HepG2 (cell line): ENCODE measurements around the gene FAM156A.

Source experiments
- AHR ChIP-seq: IDR thresholded peaks from 2 replicates; pipeline ENCODE4 v1.6.1; 2018; ENCODE audit warnings: missing genetic modification reagents, missing compliant biosample characterization
- ARNT2 ChIP-seq: sonication (generic); formaldehyde crosslinking; IDR thresholded peaks from 2 replicates; pipeline ENCODE4 v1.8.0; 2022; ENCODE audit warnings: mild to moderate bottlenecking, low read depth, missing genetic modification reagents, moderate library complexity
- CTCF ChIP-seq: sonication (generic); formaldehyde crosslinking; IDR thresholded peaks from 2 replicates; pipeline ENCODE4 v1.5.0; 2020; ENCODE audit warnings: mild to moderate bottlenecking, missing genetic modification reagents, moderate library complexity
- MAFG ChIP-seq: sonication (generic); formaldehyde crosslinking; IDR thresholded peaks from 2 replicates; pipeline ENCODE4 v1.5.1; 2020; ENCODE audit warnings: mild to moderate bottlenecking, missing genetic modification reagents
- MTF2 ChIP-seq: sonication (generic); formaldehyde crosslinking; IDR thresholded peaks from 2 replicates; pipeline ENCODE4 v1.5.0; 2020; ENCODE audit warnings: missing genetic modification reagents, borderline replicate concordance
- POLR2A ChIP-seq, 2 experiments: IDR thresholded peaks; 2 replicates each; pipeline ENCODE4 v1.6.1; 2011; ENCODE audit warnings: low read depth in 2 of 2, low read length in 2 of 2, mild to moderate bottlenecking in 1 of 2, moderate library complexity in 1 of 2; ENCODE audit not compliant: insufficient read depth in 1 of 2
- PRDM10 ChIP-seq: sonication (generic); formaldehyde crosslinking; IDR thresholded peaks from 2 replicates; pipeline ENCODE4 v1.4.0; 2020; ENCODE audit warnings: low read depth, missing genetic modification reagents
- ZNF543 ChIP-seq: sonication (generic); formaldehyde crosslinking; IDR thresholded peaks from 2 replicates; pipeline ENCODE4 v1.4.0; 2020; ENCODE audit warnings: mild to moderate bottlenecking, missing genetic modification reagents

GRCh38 chrX:53005327-53005726 is 47.0 kb upstream of the FAM156A start:
- TF ChIP-seq CTCF (CRISPR knock-in tag) (no peak), POLR2A (IDR thresholded peaks at IDR 0.05; ENCODE audit: insufficient read depth in 1 of 2, low read depth in 2 of 2, low read length in 2 of 2) (no peak), MTF2 (CRISPR knock-in tag) (no peak), AHR (no peak), PRDM10 (CRISPR knock-in tag) (no peak), MAFG (CRISPR knock-in tag) (no peak), ZNF543 (CRISPR knock-in tag) (no peak), ARNT2 (CRISPR knock-in tag) (no peak)
